GM12891 (cell line): ENCODE results near the gene KXD1.
"Not testable (repeated sequence)": the region's sequence is repeated elsewhere in the genome, so short reads cannot be mapped to it uniquely, and the experiment has no call there.

Source experiments
- PAX5 ChIP-seq: IDR thresholded peaks from 2 replicates; pipeline ENCODE4 v1.6.1; 2011; ENCODE audit warnings: low read length, moderate library complexity, mild to moderate bottlenecking; ENCODE audit not compliant: insufficient read depth, severe bottlenecking
- POLR2A ChIP-seq: IDR thresholded peaks from 2 replicates; pipeline ENCODE4 v1.6.1; 2011; ENCODE audit warnings: low read depth, low read length, control low read depth
- POLR2AphosphoS5 ChIP-seq: IDR thresholded peaks from 2 replicates; pipeline ENCODE4 v1.6.1; 2011; ENCODE audit warnings: low read depth, low read length, control low read depth
- POU2F2 ChIP-seq: IDR thresholded peaks from 2 replicates; pipeline ENCODE4 v1.6.1; 2011; ENCODE audit warnings: low read depth, mild to moderate bottlenecking, control low read depth, low read length, moderate library complexity
- SPI1 ChIP-seq: IDR thresholded peaks from 2 replicates; pipeline ENCODE4 v1.6.1; 2011; ENCODE audit warnings: low read depth, low read length, control low read depth
- TAF1 ChIP-seq: IDR thresholded peaks from 2 replicates; pipeline ENCODE4 v1.6.1; 2011; ENCODE audit warnings: low read depth, low read length, control low read depth

DNA sequence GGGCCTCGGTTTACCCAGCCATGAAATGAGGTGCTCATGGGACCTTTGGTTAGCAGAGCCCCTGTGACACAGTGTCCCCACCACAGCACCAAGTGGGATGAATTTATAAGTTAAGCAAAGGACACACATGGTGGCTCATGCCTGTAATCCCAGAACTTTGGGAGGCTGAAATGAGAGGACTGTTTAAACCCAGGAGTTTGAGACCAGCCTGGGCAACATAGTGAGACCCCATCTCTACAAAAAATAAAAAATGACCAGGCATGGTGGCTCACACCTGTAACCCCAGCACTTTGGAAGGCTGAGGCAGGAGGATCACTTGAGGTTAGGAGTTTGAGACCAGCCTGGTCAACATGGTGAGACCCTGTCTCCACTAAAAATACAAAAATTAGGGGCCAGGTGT, 17.5 kb upstream of the KXD1 start:
- not testable (repeated sequence) for TF ChIP-seq POLR2A, POLR2AphosphoS5, TAF1, SPI1, POU2F2, PAX5
